ENCODE results near the gene MMP2.
A peak's percentile ranks its signal among the peaks of the same experiment; 100 is the strongest.

Gene MMP2

GRCh38 chr16:55474821-55475220 is 4.2 kb upstream of the MMP2 start:
- no peak overlapping the region for H3K4me2 ChIP-seq
- no peaks in the 10 kb centered on the region for H4K20me1 ChIP-seq
- H3K9me3 ChIP-seq (replicated peaks in 1 of 11) = no peaks in the 10 kb centered on the region
- H3K4me3 ChIP-seq = no peak overlapping the region
- peaks cover 0 to 10% (median 6%) of the 10 kb centered on the region in 11 experiments; a peak in 13 of 22 replicates for H3K27me3 ChIP-seq
- no peak for TF ChIP-seq Cebpa-rat (IDR thresholded peaks at IDR 0.05)
- H3K27ac ChIP-seq = no peak overlapping the region
- H3K9ac ChIP-seq = no peak overlapping the region
- no peaks in the 10 kb centered on the region for H3K36me3 ChIP-seq
- peaks cover 0 to 20% (median 2%) of the 10 kb centered on the region in 10 experiments; a peak in 7 of 20 replicates for H3K4me1 ChIP-seq

- H3K4me2 ChIP-seq = no peak overlapping the region
- H3K4me1 ChIP-seq = peaks cover 0 to 18% (median 3%) of the 10 kb centered on the region in 10 experiments; a peak in 7 of 20 replicates
- no peaks in the 10 kb centered on the region for H4K20me1 ChIP-seq
- H3K4me3 ChIP-seq = no peak overlapping the region
- no peak for TF ChIP-seq Cebpa-rat (IDR thresholded peaks at IDR 0.05)
- H3K27me3 ChIP-seq = peaks cover 0 to 20% (median 12%) of the 10 kb centered on the region in 11 experiments; a peak in 15 of 22 replicates
- H3K36me3 ChIP-seq = no peaks in the 10 kb centered on the region
- H3K9ac ChIP-seq = no peak overlapping the region
- no peak overlapping the region for H3K27ac ChIP-seq
- H3K9me3 ChIP-seq (replicated peaks in 1 of 11) = no peaks in the 10 kb centered on the region
Measured at GRCh38 chr16:55475919-55476318, 3.1 kb upstream of the MMP2 start.

GRCh38 chr16:55476625-55477533 is 2.1 kb upstream of the MMP2 start:
- H3K9me3 ChIP-seq (replicated peaks in 1 of 11) = no peaks in the 10 kb centered on the region
- peaks cover 0 to 10% (median 2%) of the 10 kb centered on the region in 10 experiments; a peak in 7 of 20 replicates for H3K4me1 ChIP-seq
- TF ChIP-seq Cebpa-rat (IDR thresholded peaks at IDR 0.05) = no peak
- H3K27ac ChIP-seq = no peak overlapping the region
- H3K27me3 ChIP-seq = peaks cover 0 to 20% (median 12%) of the 10 kb centered on the region in 11 experiments; a peak in 15 of 22 replicates
- H3K36me3 ChIP-seq = no peaks in the 10 kb centered on the region
- H3K9ac ChIP-seq = no peak overlapping the region
- H3K4me3 ChIP-seq = no peak overlapping the region
- H3K4me2 ChIP-seq = no peak overlapping the region
- no peaks in the 10 kb centered on the region for H4K20me1 ChIP-seq

- Histone ChIP-seq H3K4me1 (peaks cover 0 to 6% (median 0%) of the 10 kb centered on the region in 10 experiments; a peak in 4 of 20 replicates), H4K20me1 (no peaks in the 10 kb centered on the region), H3K9me3 (replicated peaks in 1 of 11) (no peaks in the 10 kb centered on the region), H3K27me3 (peaks cover 0 to 20% (median 12%) of the 10 kb centered on the region in 11 experiments; a peak in 15 of 22 replicates), H3K9ac (no peak overlapping the region), H3K36me3 (no peaks in the 10 kb centered on the region), H3K4me3 (no peak overlapping the region), H3K27ac (no peak overlapping the region), H3K4me2 (no peak overlapping the region)
- TF ChIP-seq Cebpa-rat (IDR thresholded peaks at IDR 0.05) = no peak
Measured at GRCh38 chr16:55477736-55478135, 1.3 kb upstream of the MMP2 start.

GRCh38 chr16:55479430-55480140 is 587 bp downstream of the MMP2 start:
- Histone ChIP-seq H3K9ac (peak overlapping the region; percentile 57 to 74 (median 62); a peak in 20 of 22 replicates), H3K4me3 (peak overlapping the region; percentile 45 to 70 (median 59)), H4K20me1 (no peaks in the 10 kb centered on the region), H3K36me3 (0 out of 22 replicates have a peak, but pooled peaks cover 0 to 10% (median 0%) of the 10 kb centered on the region in 11 experiments), H3K4me1 (peaks cover 0 to 6% (median 0%) of the 10 kb centered on the region in 10 experiments; a peak in 2 of 20 replicates), H3K27me3 (peaks cover 0 to 20% (median 12%) of the 10 kb centered on the region in 11 experiments; a peak in 15 of 22 replicates), H3K9me3 (replicated peaks in 1 of 11) (0 out of 22 replicates have a peak, but pooled peaks cover 0 to 3% (median 0%) of the 10 kb centered on the region in 11 experiments), H3K4me2 (peak overlapping the region; percentile 74 to 90 (median 80)), H3K27ac (peak overlapping the region in 9 of 11 experiments; percentile 30 to 61 (median 47); a peak in 13 of 22 replicates)
- TF ChIP-seq Cebpa-rat (IDR thresholded peaks at IDR 0.05) = no peak

GRCh38 chr16:55480228-55480655 is 1.2 kb downstream of the MMP2 start:
- peaks cover 0 to 15% (median 0%) of the 10 kb centered on the region in 11 experiments; a peak in 2 of 22 replicates for H3K36me3 ChIP-seq
- H3K9ac ChIP-seq = no peak overlapping the region
- peaks cover 0 to 20% (median 12%) of the 10 kb centered on the region in 11 experiments; a peak in 15 of 22 replicates for H3K27me3 ChIP-seq
- H3K27ac ChIP-seq = no peak overlapping the region
- peak overlapping the region in 8 of 11 experiments; percentile 74 to 85 (median 80); a peak in 12 of 22 replicates for H3K4me2 ChIP-seq
- H3K9me3 ChIP-seq (replicated peaks in 1 of 11) = peaks cover 0 to 6% (median 0%) of the 10 kb centered on the region in 11 experiments; a peak in 2 of 22 replicates
- H3K4me3 ChIP-seq = peak overlapping the region in 3 of 10 experiments; percentile 59 to 70 (median 63); a peak in 5 of 20 replicates
- no peaks in the 10 kb centered on the region for H4K20me1 ChIP-seq
- peaks cover 0 to 6% (median 0%) of the 10 kb centered on the region in 10 experiments; a peak in 2 of 20 replicates for H3K4me1 ChIP-seq
- TF ChIP-seq Cebpa-rat (IDR thresholded peaks at IDR 0.05) = no peak

GRCh38 chr16:55481023-55481422 is 2.0 kb downstream of the MMP2 start:
- no peak overlapping the region for H3K9ac ChIP-seq
- H3K4me2 ChIP-seq = peak overlapping the region in 1 of 11 experiments; percentile 77; a peak in 1 of 22 replicates
- H3K9me3 ChIP-seq (replicated peaks in 1 of 11) = peaks cover 0 to 11% (median 0%) of the 10 kb centered on the region in 11 experiments; a peak in 2 of 22 replicates
- peaks cover 0 to 20% (median 12%) of the 10 kb centered on the region in 11 experiments; a peak in 15 of 22 replicates for H3K27me3 ChIP-seq
- peaks cover 0 to 18% (median 0%) of the 10 kb centered on the region in 11 experiments; a peak in 4 of 22 replicates for H3K36me3 ChIP-seq
- H3K4me3 ChIP-seq = no peak overlapping the region; a peak in 1 of 20 replicates
- H3K27ac ChIP-seq = no peak overlapping the region
- no peaks in the 10 kb centered on the region for H4K20me1 ChIP-seq
- peaks cover 0 to 6% (median 0%) of the 10 kb centered on the region in 10 experiments; a peak in 2 of 20 replicates for H3K4me1 ChIP-seq
- no peak for TF ChIP-seq Cebpa-rat (IDR thresholded peaks at IDR 0.05)

- H4K20me1 ChIP-seq = no peaks in the 10 kb centered on the region
- peaks cover 0 to 6% (median 0%) of the 10 kb centered on the region in 10 experiments; a peak in 2 of 20 replicates for H3K4me1 ChIP-seq
- no peak for TF ChIP-seq Cebpa-rat (IDR thresholded peaks at IDR 0.05)
- H3K9ac ChIP-seq = no peak overlapping the region
- H3K36me3 ChIP-seq = peaks cover 0 to 18% (median 0%) of the 10 kb centered on the region in 11 experiments; a peak in 4 of 22 replicates
- H3K27me3 ChIP-seq = peaks cover 0 to 20% (median 12%) of the 10 kb centered on the region in 11 experiments; a peak in 15 of 22 replicates
- no peak overlapping the region for H3K27ac ChIP-seq
- no peak overlapping the region for H3K4me2 ChIP-seq
- H3K4me3 ChIP-seq = no peak overlapping the region
- H3K9me3 ChIP-seq (replicated peaks in 1 of 11) = peaks cover 0 to 11% (median 0%) of the 10 kb centered on the region in 11 experiments; a peak in 2 of 22 replicates
Measured at GRCh38 chr16:55482056-55482455, 3.1 kb downstream of the MMP2 start.
